Activated T-cell treated with anti-CD3 and anti-CD28 coated beads, Interleukin-2, amount 50 U/mL, for 4 hours (primary cell): ENCODE results near the gene GREB1L. TPM values are rescaled to one million over a fixed set of nuclear protein-coding genes. Genes with fewer than 3 reads are reported as not detected.

Experiments
- ATAC-seq, 2 donors: fragments of 200-7000 bp; cut with Tn5 transposase; one replicate each; pipeline ENCODE4 v1.10.0; 2021
- DNase-seq: peaks from one replicate; pipeline ENCODE4 v3.0.0-alpha.2; 2020
- H3K27me3 Mint-ChIP-seq: one replicate; pipeline ENCODE4 v1.8.0; 2021; ENCODE audit warnings: low read depth, mixed read lengths
- H3K36me3 Mint-ChIP-seq: one replicate; pipeline ENCODE4 v1.8.0; 2022; ENCODE audit warnings: mixed read lengths; ENCODE audit not compliant: insufficient read depth
- H3K4me1 Mint-ChIP-seq: one replicate; pipeline ENCODE4 v1.8.0; 2021; ENCODE audit warnings: low read depth, mixed read lengths
- H3K4me3 Mint-ChIP-seq: one replicate; pipeline ENCODE4 v1.8.0; 2021; ENCODE audit warnings: mild to moderate bottlenecking, moderate library complexity, mixed read lengths
- H3K9me3 Mint-ChIP-seq: one replicate; pipeline ENCODE4 v1.8.0; 2021; ENCODE audit warnings: mixed read lengths
- total RNA-seq, 3 donors: library from RNA; stranded (reverse); gene quantifications; one replicate each; pipeline ENCODE4 v1.2.1, GENCODE V29; 2021

Gene GREB1L
- total RNA-seq, 3 donors from 2014 or later: 0.03 TPM; not detected in 2

DNA sequence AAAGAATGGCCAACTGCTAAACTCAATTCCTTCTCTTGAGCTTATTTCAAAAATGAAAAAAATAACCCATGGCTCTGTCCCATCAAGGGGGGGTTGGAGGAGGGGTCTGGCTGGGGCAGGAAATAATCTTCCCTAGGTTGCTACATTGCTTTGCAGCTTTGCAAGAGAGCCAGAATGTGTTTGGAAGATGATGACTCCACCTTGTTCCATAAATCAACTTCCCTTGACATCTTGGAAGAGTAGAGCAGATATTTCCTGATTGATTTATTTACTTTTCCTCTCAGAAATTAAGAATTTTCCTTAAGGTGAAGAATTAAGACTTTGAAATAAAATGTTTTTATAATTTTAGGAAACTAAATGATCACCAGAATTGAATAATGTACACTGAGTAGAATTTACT is 317.2 kb downstream of the GREB1L start:
- no peak for ATAC-seq
- no peaks in the 10 kb centered on the region for H3K9me3 Mint-ChIP-seq
- no peak for DNase-seq
- H3K4me1 Mint-ChIP-seq: peaks cover 2% of the 10 kb centered on the region
- H3K4me3 Mint-ChIP-seq: no peak overlapping the region
- peaks cover 33% of the 10 kb centered on the region for H3K36me3 Mint-ChIP-seq
- no peaks in the 10 kb centered on the region for H3K27me3 Mint-ChIP-seq

DNA sequence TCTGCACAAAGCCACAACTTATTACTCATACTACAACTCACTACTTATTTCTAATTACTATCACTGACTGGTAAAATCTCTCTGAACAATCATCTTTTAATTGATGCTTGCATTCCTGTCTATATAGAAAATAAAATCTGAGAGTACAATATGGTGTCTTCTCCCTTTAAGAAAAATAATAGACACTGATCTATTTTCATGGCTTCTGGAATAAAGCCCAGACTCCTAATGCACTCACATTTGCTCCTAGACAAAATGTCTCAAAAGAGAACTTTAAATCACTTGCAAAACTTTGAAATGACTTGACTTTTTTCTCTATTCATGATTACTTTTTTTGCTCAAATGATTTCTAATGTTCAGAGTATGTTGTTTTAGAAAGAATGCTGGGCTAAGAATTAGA is 329.7 kb downstream of the GREB1L start:
- ATAC-seq (no peak), DNase-seq (no peak)
- no peaks in the 10 kb centered on the region for H3K4me1 Mint-ChIP-seq
- H3K36me3 Mint-ChIP-seq: peaks cover 46% of the 10 kb centered on the region
- no peak overlapping the region for H3K4me3 Mint-ChIP-seq
- no peaks in the 10 kb centered on the region for H3K9me3 Mint-ChIP-seq
- no peaks in the 10 kb centered on the region for H3K27me3 Mint-ChIP-seq

Other genes starting within 250 kb of the GREB1L start
- gene ROCK1, start 130.4 kb upstream of the GREB1L start, total RNA-seq: 10 to 100 TPM; 40.1 to 42.2 (median 40.6) TPM